ENCODE results near the gene ARRDC3.

DNA sequence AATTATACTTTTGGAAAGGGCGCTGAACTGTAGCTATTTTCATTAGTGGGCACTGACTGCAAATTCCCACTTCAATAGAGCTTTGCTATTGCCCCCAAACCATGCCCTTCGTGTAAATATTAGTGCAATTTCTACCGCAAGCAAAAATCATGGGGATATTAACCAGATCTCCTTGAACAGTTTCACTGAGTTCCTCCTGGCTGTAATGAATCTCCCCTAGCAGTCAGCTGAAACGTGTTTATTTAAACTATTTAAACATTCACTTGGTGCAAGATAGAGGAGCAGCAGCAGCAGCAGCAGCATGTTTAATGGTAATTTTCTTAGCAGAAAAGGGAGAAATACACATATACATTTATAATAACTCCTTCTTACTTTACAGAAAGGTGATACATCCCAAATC lies 54.4 kb downstream of the ARRDC3 start:
- TF ChIP-seq CTCF (IDR thresholded peaks at IDR 0.05) (no peak), POLR2A (IDR thresholded peaks at IDR 0.05) (no peak)
